ENCODE results near the gene TRMT2A. TPM values are rescaled to one million over a fixed set of nuclear protein-coding genes. Genes with fewer than 3 reads are reported as not detected.

The TRMT2A gene
- total and polyA plus RNA-seq, 5 experiments from 2014 or later, result 24.8 to 123 (median 36.8) TPM

- H3K4me3 Mint-ChIP-seq, result no peak overlapping the region
- H3K27ac Mint-ChIP-seq, result no peak overlapping the region
- H3K9me3 Mint-ChIP-seq, result no peaks in the 10 kb centered on the region
- H3K4me1 Mint-ChIP-seq, result peaks cover 2 to 6% (median 4%) of the 10 kb centered on the region in 4 donors
- no peak for ATAC-seq
- DNase-seq, result no peak
- no peaks in the 10 kb centered on the region for H3K36me3 Mint-ChIP-seq
- POLR2A ChIA-PET, result no interaction called here
- H3K27me3 Mint-ChIP-seq, result peaks cover 0 to 6% (median 0%) of the 10 kb centered on the region in 5 donors
These were observed 39.0 kb upstream of the TRMT2A start for GRCh38 chr22:20156042-20156389.

- POLR2A ChIA-PET, result no interaction called here
- no peaks in the 10 kb centered on the region for H3K36me3 Mint-ChIP-seq
- ATAC-seq (no peak), DNase-seq (no peak)
- H3K4me1 Mint-ChIP-seq, result peaks cover 2 to 6% (median 4%) of the 10 kb centered on the region in 4 donors
- peaks cover 0 to 6% (median 0%) of the 10 kb centered on the region in 5 donors for H3K27me3 Mint-ChIP-seq
- no peak overlapping the region for H3K4me3 Mint-ChIP-seq
- H3K27ac Mint-ChIP-seq, result no peak overlapping the region
- H3K9me3 Mint-ChIP-seq, result no peaks in the 10 kb centered on the region
These were observed 38.5 kb upstream of the TRMT2A start for GRCh38 chr22:20155330-20156041.

- no peak for DNase-seq
- ATAC-seq, result no peak
- H3K36me3 Mint-ChIP-seq, result no peaks in the 10 kb centered on the region
- peaks cover 2 to 6% (median 4%) of the 10 kb centered on the region in 4 donors for H3K4me1 Mint-ChIP-seq
- H3K4me3 Mint-ChIP-seq, result no peak overlapping the region
- peak overlapping the region in 2 of 10 donors; percentile 4 to 18 for H3K27ac Mint-ChIP-seq
- POLR2A ChIA-PET, result no interaction called here
- H3K27me3 Mint-ChIP-seq, result peaks cover 0 to 6% (median 0%) of the 10 kb centered on the region in 5 donors
- H3K9me3 Mint-ChIP-seq, result no peaks in the 10 kb centered on the region
These were observed 37.7 kb upstream of the TRMT2A start for GRCh38 chr22:20154602-20155187.

- Mint-ChIP-seq H3K9me3 (no peaks in the 10 kb centered on the region), H3K4me3 (no peak overlapping the region), H3K4me1 (peaks cover 2 to 6% (median 4%) of the 10 kb centered on the region in 4 donors), H3K27ac (peak overlapping the region in 3 of 10 donors; percentile 63 to 82 (median 78)), H3K36me3 (no peaks in the 10 kb centered on the region), H3K27me3 (peaks cover 0 to 6% (median 0%) of the 10 kb centered on the region in 5 donors)
- DNase-seq (no peak), ATAC-seq (no peak)
- POLR2A ChIA-PET, result no interaction called here
These were observed 36.9 kb upstream of the TRMT2A start for GRCh38 chr22:20153945-20154344.

GRCh38 chr22:20152464-20152890, 35.5 kb upstream of the TRMT2A start:
- DNase-seq (no peak), ATAC-seq (no peak)
- no peak overlapping the region for H3K4me3 Mint-ChIP-seq
- no peaks in the 10 kb centered on the region for H3K9me3 Mint-ChIP-seq
- peaks cover 2 to 6% (median 3%) of the 10 kb centered on the region in 4 donors for H3K4me1 Mint-ChIP-seq
- peaks cover 0 to 6% (median 0%) of the 10 kb centered on the region in 5 donors for H3K27me3 Mint-ChIP-seq
- H3K27ac Mint-ChIP-seq, result no peak overlapping the region
- no peaks in the 10 kb centered on the region for H3K36me3 Mint-ChIP-seq
- POLR2A ChIA-PET, result no interaction called here

GRCh38 chr22:20151276-20151588, 34.2 kb upstream of the TRMT2A start:
- Mint-ChIP-seq H3K9me3 (no peaks in the 10 kb centered on the region), H3K4me3 (no peak overlapping the region), H3K27me3 (peaks cover 0 to 1% (median 0%) of the 10 kb centered on the region in 5 donors), H3K4me1 (no peaks in the 10 kb centered on the region), H3K36me3 (no peaks in the 10 kb centered on the region), H3K27ac (peak overlapping the region in 2 of 10 donors; percentile 20 to 60)
- POLR2A ChIA-PET, result no interaction called here
- ATAC-seq (no peak), DNase-seq (no peak)

- no peaks in the 10 kb centered on the region for H3K9me3 Mint-ChIP-seq
- H3K4me1 Mint-ChIP-seq, result no peaks in the 10 kb centered on the region
- no peak within 1 kb of the TSS for H3K4me3 Mint-ChIP-seq
- no peaks in the 10 kb centered on the region for H3K36me3 Mint-ChIP-seq
- H3K27ac Mint-ChIP-seq, result peak within 1 kb of the TSS in 3 of 10 donors; percentile 8 to 60 (median 20)
- no peak for ATAC-seq
- H3K27me3 Mint-ChIP-seq, result peaks cover 0 to under 1% (median 0%) of the 10 kb centered on the region in 5 donors
- POLR2A ChIA-PET, result no interaction called here
- no peak for DNase-seq
These were observed 33.6 kb upstream of the TRMT2A start, which contains the start of gene CCDC188 for GRCh38 chr22:20150381-20151275. CCDC188 (minus strand) TSS chr22:20151055; CDS start chr22:20150986, 69 bp downstream.

GRCh38 chr22:20149257-20150250, 32.5 kb upstream of the TRMT2A start:
- ATAC-seq (no peak), DNase-seq (no peak)
- no peaks in the 10 kb centered on the region for H3K9me3 Mint-ChIP-seq
- no peaks in the 10 kb centered on the region for H3K4me1 Mint-ChIP-seq
- H3K27ac Mint-ChIP-seq, result no peak overlapping the region
- H3K27me3 Mint-ChIP-seq, result no peaks in the 10 kb centered on the region
- POLR2A ChIA-PET, result no interaction called here
- no peaks in the 10 kb centered on the region for H3K36me3 Mint-ChIP-seq
- H3K4me3 Mint-ChIP-seq, result no peak overlapping the region

- no peak for DNase-seq
- Mint-ChIP-seq H3K4me1 (peaks cover 0 to 2% (median 0%) of the 10 kb centered on the region in 4 donors), H3K27ac (no peak overlapping the region), H3K36me3 (peaks cover 0 to 3% (median 0%) of the 10 kb centered on the region in 3 donors), H3K27me3 (no peaks in the 10 kb centered on the region), H3K9me3 (no peaks in the 10 kb centered on the region), H3K4me3 (no peak overlapping the region)
- POLR2A ChIA-PET, result no interaction called here
- ATAC-seq, result no peak
These were observed 31.4 kb upstream of the TRMT2A start for GRCh38 chr22:20148414-20148813.

GRCh38 chr22:20147237-20147988, 30.4 kb upstream of the TRMT2A start:
- ATAC-seq, result no peak
- H3K4me1 Mint-ChIP-seq, result peaks cover 0 to 2% (median 0%) of the 10 kb centered on the region in 4 donors
- DNase-seq, result no peak
- no peaks in the 10 kb centered on the region for H3K9me3 Mint-ChIP-seq
- no peak overlapping the region for H3K4me3 Mint-ChIP-seq
- H3K27me3 Mint-ChIP-seq, result no peaks in the 10 kb centered on the region
- POLR2A ChIA-PET, result no interaction called here
- peak overlapping the region in 1 of 10 donors; percentile 52 for H3K27ac Mint-ChIP-seq
- H3K36me3 Mint-ChIP-seq, result peaks cover 0 to 3% (median 0%) of the 10 kb centered on the region in 3 donors

- ATAC-seq, result no peak
- Mint-ChIP-seq H3K4me3 (no peak overlapping the region), H3K4me1 (peaks cover 0 to 2% (median 0%) of the 10 kb centered on the region in 4 donors), H3K9me3 (no peaks in the 10 kb centered on the region), H3K27me3 (no peaks in the 10 kb centered on the region), H3K27ac (peak overlapping the region in 1 of 10 donors; percentile 51), H3K36me3 (peaks cover 0 to 3% (median 0%) of the 10 kb centered on the region in 3 donors)
- DNase-seq, result no peak
- POLR2A ChIA-PET, result no interaction called here
These were observed 29.8 kb upstream of the TRMT2A start for GRCh38 chr22:20146777-20147176.
